GM12891 (cell line): Measurements from ENCODE around the gene SMIM38.

Source experiments
- PAX5 ChIP-seq: IDR thresholded peaks from 2 replicates; pipeline ENCODE4 v1.6.1; 2011; ENCODE audit warnings: low read length, moderate library complexity, mild to moderate bottlenecking; ENCODE audit not compliant: insufficient read depth, severe bottlenecking
- POLR2A ChIP-seq: IDR thresholded peaks from 2 replicates; pipeline ENCODE4 v1.6.1; 2011; ENCODE audit warnings: low read depth, low read length, control low read depth
- POLR2AphosphoS5 ChIP-seq: IDR thresholded peaks from 2 replicates; pipeline ENCODE4 v1.6.1; 2011; ENCODE audit warnings: low read depth, low read length, control low read depth
- POU2F2 ChIP-seq: IDR thresholded peaks from 2 replicates; pipeline ENCODE4 v1.6.1; 2011; ENCODE audit warnings: low read depth, mild to moderate bottlenecking, control low read depth, low read length, moderate library complexity
- SPI1 ChIP-seq: IDR thresholded peaks from 2 replicates; pipeline ENCODE4 v1.6.1; 2011; ENCODE audit warnings: low read depth, low read length, control low read depth
- TAF1 ChIP-seq: IDR thresholded peaks from 2 replicates; pipeline ENCODE4 v1.6.1; 2011; ENCODE audit warnings: low read depth, low read length, control low read depth

DNA sequence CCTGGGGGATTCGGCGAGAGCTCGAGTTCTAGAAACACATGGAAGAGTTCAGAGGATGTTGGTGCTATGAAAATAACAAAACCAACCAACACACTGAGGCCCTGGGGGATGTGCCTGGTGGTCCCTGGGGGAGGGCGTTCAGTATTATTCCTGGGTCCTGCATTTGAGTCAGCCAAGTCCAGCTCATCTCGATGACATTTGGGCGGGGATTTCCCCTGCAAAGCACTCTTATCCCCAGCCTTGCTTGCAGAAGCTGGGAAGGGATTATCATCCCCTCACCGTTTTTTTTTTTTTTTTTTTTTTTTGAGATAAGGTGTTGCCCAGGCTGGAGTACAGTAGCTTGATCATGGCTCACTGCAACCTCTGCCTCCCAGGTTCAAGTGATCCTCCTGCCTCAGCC is 2.1 kb upstream of the SMIM38 start:
- TF ChIP-seq POLR2A: no peak
- TF ChIP-seq POLR2AphosphoS5: no peak
- no peak for TF ChIP-seq TAF1
- TF ChIP-seq SPI1: no peak
- no peak for TF ChIP-seq POU2F2
- TF ChIP-seq PAX5: no peak
